ENCODE measurements around the gene HTR7.
"Not testable (repeated sequence)": the region's sequence is repeated elsewhere in the genome, so short reads cannot be mapped to it uniquely, and the experiment has no call there.

Gene HTR7

GRCh38 chr10:90856964-90857634 lies 740 bp downstream of the HTR7 start:
- no peak for DNase-seq

- DNase-seq, result no peak
Measured at GRCh38 chr10:90856261-90856660, 1.6 kb downstream of the HTR7 start.

GRCh38 chr10:90855126-90855525 lies 2.7 kb downstream of the HTR7 start:
- no peak for DNase-seq

- no peak for DNase-seq
Measured at GRCh38 chr10:90849956-90850749, 7.7 kb downstream of the HTR7 start.

- no peak for DNase-seq
Measured at GRCh38 chr10:90847436-90847835, 10.4 kb downstream of the HTR7 start.

GRCh38 chr10:90846746-90847145 lies 11.1 kb downstream of the HTR7 start:
- DNase-seq, result no peak

GRCh38 chr10:90845726-90846125 lies 12.1 kb downstream of the HTR7 start:
- no peak for DNase-seq

GRCh38 chr10:90842725-90843124 lies 15.1 kb downstream of the HTR7 start:
- no peak for DNase-seq

GRCh38 chr10:90837486-90837885 lies 20.4 kb downstream of the HTR7 start:
- no peak for DNase-seq

GRCh38 chr10:90834326-90834725 lies 23.5 kb downstream of the HTR7 start:
- DNase-seq, result no peak

- DNase-seq, result no peak
Measured at GRCh38 chr10:90832111-90832510, 25.7 kb downstream of the HTR7 start.

GRCh38 chr10:90822508-90822907 lies 35.3 kb downstream of the HTR7 start:
- DNase-seq, result no peak

GRCh38 chr10:90821864-90822263 lies 36.0 kb downstream of the HTR7 start:
- not testable (repeated sequence) for DNase-seq

GRCh38 chr10:90819911-90820310 lies 37.9 kb downstream of the HTR7 start:
- no peak for DNase-seq

- DNase-seq, result no peak
Measured at GRCh38 chr10:90818736-90819135, 39.1 kb downstream of the HTR7 start.

GRCh38 chr10:90817128-90817889 lies 40.5 kb downstream of the HTR7 start:
- no peak for DNase-seq

- DNase-seq, result no peak
Measured at GRCh38 chr10:90816466-90816865, 41.4 kb downstream of the HTR7 start.

GRCh38 chr10:90813594-90814365 lies 44.1 kb downstream of the HTR7 start:
- DNase-seq, result no peak

GRCh38 chr10:90807106-90807505 lies 50.7 kb downstream of the HTR7 start:
- DNase-seq, result not testable (repeated sequence)

GRCh38 chr10:90806677-90807076 lies 51.2 kb downstream of the HTR7 start:
- no peak for DNase-seq

GRCh38 chr10:90805206-90805605 lies 52.6 kb downstream of the HTR7 start:
- no peak for DNase-seq

GRCh38 chr10:90804354-90804753 lies 53.5 kb downstream of the HTR7 start:
- no peak for DNase-seq

- DNase-seq, result no peak
Measured at GRCh38 chr10:90801608-90802007, 56.2 kb downstream of the HTR7 start.
